ENCODE results near the gene PAPPA2.
"Not testable (repeated sequence)": the region's sequence is repeated elsewhere in the genome, so short reads cannot be mapped to it uniquely, and the experiment has no call there.

PAPPA2 gene

GRCh38 chr1:176552217-176552991 is 89.4 kb downstream of the PAPPA2 start:
- no peak for DNase-seq

- no peak for DNase-seq
Observed at GRCh38 chr1:176552999-176553398, 90.0 kb downstream of the PAPPA2 start.

GRCh38 chr1:176556288-176556687 is 93.3 kb downstream of the PAPPA2 start:
- no peak for DNase-seq

DNA sequence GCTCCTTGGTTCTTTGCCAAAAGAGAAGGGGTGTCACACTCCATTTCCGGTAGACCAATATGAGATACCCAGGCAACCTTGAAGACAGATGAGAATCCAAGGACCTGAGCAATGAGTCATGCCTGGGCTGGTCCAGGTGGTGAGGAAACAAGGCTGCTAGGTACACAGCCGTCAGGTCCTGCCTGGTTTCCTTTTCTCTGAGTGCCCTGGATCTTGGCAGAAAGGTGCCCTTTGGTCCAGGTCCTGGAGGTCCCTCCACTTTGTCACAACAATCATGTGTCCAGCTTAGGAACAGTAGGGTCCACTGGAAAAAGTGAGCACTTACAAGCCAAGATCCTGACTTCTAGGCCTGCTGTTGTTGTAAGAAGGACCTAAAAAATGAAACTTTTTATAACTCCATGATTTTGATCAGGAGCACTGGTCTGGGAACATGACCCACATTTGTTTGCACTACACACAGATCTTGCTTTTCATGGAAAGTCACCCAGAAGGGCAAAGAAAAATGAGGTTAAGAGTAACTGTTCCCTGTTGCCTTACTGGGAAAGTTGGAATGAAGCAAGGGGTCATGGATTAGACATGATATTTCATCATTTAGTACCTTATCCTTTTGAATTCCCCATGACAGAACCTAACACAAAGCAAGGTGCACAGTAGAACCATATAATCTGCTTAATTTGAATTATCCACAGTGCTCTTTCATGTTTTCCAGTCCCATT is 94.7 kb downstream of the PAPPA2 start:
- DNase-seq, result no peak

- no peak for DNase-seq
Observed at GRCh38 chr1:176558561-176558960, 95.6 kb downstream of the PAPPA2 start.

GRCh38 chr1:176559474-176559873 is 96.5 kb downstream of the PAPPA2 start:
- no peak for DNase-seq

GRCh38 chr1:176559878-176560277 is 96.9 kb downstream of the PAPPA2 start:
- peak; percentile 26 for DNase-seq

GRCh38 chr1:176560681-176561080 is 97.7 kb downstream of the PAPPA2 start:
- DNase-seq, result no peak

DNA sequence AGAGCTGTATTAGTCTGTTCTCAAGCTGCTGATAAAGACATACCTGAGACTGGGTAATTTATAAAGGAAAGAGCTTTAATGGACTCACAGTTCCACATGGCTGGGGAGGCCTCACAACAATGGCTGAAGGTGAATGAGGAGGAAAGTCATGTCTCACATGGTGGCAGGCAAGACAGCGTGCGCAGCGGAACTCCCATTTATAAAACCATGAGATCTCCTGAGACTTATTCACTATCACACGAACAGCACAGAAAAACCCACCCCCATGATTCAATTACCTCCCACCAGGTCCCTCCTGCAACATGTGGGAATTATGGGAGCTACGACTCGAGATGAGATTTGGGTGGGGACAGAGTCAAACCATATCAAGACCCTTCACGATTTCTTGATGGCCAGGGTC is 98.8 kb downstream of the PAPPA2 start:
- not testable (repeated sequence) for DNase-seq

DNA sequence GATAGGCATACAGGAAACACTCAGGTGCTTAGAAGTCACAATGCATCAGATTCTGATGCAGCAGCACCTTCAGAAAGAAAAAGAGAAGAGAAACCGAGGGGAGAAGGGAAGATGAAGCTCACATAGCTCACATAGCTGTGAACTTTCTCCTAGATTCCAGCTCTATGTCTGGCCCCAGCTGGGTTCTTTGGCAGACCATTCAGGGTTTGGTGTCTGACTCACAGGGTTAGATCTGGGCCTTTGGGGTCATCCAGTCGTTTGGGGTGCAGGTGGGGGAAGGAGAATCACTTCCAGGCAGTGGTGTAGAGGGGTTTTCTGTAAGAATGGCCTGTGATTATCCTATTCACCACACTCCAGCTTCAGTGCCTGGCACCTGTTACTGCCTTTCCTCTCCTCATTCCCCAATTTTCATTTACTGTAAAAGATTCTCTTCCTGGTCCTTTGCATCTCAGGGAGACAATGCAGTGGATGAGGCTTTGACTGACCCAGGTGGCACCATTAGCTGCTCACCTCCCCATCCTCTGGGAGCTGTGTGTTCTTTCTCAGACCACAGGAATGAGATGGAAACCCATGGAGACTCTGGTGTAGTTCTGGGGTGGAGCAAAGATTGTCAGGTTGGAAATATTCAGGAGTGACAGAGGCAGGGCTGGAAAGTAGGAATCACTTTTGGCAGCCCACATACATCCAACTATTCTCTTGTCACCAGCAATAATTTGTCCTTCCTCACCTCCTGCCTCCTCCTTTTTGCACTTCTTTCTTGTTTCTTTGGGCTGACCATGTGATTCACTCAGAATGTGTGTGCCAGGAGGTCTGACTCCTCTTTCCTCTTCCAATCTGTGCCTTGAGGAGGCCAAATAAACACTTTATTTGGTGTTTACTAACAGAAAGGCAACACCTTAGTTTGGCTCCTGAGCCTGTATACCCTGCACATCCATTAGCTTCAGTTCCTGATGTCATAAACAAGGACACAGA is 103.3 kb downstream of the PAPPA2 start:
- DNase-seq, result no peak

DNA sequence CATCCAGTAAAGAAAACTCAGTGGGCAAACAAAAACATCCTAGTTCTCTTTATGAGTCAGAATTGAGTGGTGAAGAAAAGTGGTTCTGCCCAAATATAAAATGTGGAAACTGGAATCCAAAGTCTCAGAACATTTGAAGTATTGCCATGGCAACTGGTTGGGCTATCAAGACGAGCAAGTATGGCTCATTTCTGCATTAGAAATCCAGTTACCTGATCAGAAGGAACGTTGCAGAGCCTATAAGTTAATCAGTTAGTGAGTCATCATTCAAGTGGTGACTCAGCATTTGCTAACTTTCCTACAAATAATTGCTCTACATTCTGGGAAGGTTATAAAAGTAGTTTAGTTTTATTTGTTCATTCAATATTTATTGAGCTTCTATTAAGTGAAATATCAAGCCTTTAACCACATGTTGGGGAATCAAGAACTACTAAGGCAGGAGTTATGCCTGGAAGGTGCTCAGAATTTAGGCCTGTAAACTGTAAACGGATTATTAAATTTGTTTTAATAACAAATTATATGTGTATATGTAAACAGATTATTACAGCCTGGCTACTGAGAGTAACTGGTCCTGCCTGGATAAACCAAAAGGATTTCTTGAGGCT is 104.3 kb downstream of the PAPPA2 start:
- no peak for DNase-seq

DNA sequence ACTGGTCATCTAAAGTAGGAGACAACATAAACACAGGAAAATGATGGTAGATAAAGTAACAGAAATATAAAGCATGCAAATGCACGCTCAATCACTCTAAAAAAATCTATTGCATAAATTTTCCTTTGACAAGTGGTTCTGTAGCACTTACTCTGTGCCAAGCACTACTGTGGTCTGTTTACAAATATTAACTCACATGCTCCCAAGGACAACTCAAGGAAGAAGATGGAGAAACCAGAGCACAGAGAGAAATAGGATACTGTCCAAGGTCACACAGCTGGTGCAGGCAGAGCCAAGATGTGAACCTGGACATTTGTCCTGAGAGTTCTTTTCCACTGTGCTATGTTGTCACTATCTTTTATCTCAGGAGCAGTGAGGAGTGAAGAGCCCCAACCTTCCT is 105.2 kb downstream of the PAPPA2 start:
- no peak for DNase-seq

DNA sequence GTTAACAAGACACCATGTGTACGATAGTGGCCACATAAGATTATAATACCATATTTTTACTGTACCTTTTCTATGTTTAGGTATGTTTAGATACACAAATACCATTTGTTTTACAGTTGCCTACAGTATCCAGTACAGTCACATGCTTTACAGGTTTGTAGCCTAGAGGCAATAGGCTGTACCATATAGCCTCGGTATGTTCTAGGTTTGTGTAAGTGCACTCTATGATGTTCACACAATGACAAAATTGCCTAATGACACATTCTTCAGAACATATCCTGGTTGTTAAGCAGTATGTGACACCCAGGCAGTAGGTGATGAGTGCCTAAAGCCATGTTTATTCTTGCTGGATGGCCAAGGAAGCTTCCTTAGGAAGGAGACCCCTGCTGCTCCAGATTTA is 111.8 kb downstream of the PAPPA2 start:
- DNase-seq, result no peak

GRCh38 chr1:176575991-176576390 is 113.0 kb downstream of the PAPPA2 start:
- DNase-seq, result no peak

GRCh38 chr1:176576670-176577069 is 113.7 kb downstream of the PAPPA2 start:
- no peak for DNase-seq

DNA sequence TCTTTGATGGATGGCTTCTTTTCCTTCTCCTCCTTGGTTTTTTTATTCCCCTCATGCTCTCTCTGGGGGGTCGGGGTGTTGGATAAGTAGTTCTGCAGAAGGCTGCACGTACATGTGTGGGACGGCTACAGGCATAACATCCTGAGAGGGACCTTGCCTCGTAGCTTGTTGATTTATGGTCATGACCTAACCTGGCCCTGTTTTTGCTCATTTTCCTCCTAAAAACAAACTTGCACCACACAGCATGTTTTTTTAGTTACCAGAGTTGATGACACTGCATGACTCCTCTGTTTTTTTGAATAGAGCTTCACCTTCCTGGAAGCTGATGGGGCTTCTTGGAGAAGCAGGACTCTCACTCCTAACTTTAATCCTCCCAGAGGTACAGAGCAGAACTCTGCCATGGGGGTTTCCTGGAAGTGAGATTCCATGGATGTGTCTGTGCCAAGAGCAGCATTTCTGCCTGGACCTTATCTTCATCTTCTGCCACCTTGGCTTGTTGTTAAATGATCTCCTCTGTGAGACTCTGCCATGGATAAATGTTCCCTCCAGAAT is 114.7 kb downstream of the PAPPA2 start:
- no peak for DNase-seq

DNA sequence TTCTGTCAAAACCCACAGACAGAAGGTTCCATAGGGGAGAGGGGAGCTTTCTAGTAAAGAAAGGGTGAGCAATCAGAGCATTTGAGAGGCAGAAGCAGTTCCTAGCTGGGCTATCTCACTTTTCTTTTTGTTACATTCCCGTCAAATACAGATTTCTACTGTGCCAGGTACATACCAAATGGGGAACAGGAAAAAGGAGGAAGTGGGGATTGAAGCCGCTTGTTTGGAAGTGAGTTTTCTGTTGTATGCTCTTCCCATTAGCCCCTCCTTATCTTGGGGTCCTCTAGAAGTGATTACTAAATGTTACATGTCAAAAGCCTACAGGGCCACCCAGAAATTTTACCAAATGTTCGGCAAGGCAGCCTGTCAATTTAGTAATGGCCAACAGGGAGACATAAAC is 116.1 kb downstream of the PAPPA2 start:
- DNase-seq, result no peak

GRCh38 chr1:176595217-176595616 is 132.2 kb downstream of the PAPPA2 start:
- no peak for DNase-seq

DNA sequence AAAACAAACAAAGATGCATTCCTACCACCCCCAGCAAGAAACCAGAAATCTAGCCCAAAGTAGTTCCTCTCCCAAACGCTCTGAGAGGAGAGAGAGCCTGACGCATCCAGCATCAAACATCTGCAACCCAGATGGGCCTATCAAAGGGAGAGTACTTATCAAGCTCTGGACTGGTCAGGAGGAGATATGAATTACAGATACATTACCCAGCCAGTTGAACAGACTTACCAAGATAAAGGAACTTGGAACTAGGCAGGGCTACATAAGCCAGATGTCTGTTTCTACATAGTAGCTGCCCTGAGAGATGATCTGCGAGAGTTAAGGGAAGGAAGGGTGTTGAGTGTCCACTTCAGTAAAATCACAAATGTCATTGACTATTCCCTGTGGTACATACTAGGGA is 138.4 kb downstream of the PAPPA2 start:
- DNase-seq, result no peak

DNA sequence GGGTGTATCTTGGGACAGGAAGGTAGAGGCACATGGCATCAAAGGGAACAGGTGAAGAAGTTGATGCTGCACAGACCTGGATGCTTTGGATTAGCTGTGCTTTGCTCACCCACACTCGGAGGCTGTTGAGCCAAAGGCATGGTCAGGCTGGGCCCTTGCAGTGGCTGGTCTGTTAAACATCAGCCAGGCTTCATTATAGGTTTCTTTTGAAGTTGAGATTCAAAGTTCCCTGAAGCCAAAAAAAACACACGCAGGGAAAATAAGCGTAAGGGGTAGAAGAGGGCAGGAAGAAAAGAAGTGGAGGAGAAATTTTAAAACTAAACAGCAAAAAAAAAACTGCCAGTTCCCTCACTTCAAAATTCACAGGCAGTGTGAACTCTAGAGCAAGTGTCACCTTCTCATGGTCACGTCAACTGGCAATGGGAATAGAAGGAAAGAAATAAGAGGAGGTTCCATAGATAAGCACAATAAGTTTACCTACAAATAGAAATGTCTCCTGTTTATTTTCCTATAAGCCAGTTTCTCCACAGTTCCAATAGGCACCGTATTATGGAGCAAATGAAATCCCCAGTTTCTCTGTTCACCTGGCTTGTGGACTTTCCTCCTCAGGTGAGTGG is 139.5 kb downstream of the PAPPA2 start:
- no peak for DNase-seq

DNA sequence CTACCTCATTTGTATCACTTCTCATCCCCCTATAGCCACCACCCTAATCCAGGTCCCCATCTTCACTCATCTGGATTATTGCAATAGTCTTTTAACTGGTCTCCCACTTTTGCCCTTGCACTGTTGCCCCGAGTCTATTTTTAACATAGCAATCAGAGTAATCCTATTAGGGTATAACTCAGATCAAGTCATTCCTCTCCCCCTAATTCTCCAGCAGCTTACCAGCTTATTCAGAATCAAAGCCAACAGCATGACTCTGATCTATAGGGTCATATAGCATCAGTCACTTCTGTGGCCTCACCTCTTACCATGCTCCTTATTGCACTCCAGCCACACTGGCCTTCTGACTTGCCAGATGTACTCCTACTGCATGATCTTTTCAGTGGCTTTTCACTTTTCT is 140.7 kb downstream of the PAPPA2 start:
- no peak for DNase-seq

DNA sequence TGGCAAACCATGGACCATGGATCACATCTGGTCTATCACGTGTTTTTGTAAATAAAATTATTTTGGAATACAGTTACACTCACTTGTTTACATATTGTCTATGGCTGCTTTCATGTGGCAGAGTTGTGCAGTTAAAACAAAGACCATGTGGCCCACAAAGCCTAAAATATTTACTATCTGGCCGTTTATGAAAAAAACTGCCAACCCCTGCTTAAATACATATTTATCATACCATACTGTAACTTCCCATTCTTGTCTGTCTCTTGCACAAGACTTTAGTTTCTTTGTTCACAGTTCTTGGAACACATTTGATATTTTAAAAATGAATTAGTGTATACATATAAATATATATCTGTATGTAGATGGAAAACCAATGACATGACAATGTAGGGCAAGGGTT is 141.5 kb downstream of the PAPPA2 start:
- no peak for DNase-seq

Measured in NCI-H748 treated with DMSO at 0.1 percent for 48 hours (cell line).